HG03108 (cell line): ENCODE results near the gene KLHL40.

Source experiments
- ATAC-seq: cut with Tn5 transposase; IDR thresholded peaks from one replicate; pipeline ENCODE4 v1.9.1; 2021; ENCODE audit warnings: moderate library complexity; ENCODE audit not compliant: unreplicated experiment

The KLHL40 gene

DNA sequence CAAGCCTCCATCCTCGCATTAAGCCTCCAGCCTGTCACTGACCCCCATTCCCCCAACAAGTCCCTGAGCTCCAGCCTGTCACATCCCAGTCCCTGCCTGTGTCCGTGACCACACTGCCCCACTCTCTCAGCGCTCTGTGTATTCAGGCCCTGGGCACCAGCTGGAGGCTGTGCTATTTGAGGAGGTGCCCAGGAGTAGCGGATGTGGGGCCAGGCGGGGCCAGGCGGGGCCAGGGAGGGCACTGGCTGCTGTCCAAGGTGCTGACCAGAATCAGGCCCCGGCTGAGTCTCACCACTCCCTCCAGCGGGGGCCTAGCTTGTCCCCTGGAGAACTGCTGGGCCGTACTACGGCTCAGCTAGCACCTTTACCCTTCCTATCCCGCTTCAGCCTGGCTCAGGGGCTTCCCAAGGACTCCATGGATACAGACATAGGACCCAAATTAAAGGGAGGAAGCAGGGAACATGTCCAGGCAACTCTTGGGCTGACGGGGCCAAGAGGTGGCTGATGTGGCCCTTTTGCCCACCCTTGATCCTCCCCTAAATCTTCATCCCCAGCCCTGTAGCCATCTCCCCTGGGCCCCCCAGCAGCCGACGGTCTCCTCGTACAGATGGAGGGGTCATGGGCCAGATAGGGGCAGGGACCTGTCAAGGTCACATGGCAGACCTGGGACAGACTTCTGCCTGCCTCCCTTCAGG lies 16.2 kb downstream of the KLHL40 start:
- no peak for ATAC-seq

DNA sequence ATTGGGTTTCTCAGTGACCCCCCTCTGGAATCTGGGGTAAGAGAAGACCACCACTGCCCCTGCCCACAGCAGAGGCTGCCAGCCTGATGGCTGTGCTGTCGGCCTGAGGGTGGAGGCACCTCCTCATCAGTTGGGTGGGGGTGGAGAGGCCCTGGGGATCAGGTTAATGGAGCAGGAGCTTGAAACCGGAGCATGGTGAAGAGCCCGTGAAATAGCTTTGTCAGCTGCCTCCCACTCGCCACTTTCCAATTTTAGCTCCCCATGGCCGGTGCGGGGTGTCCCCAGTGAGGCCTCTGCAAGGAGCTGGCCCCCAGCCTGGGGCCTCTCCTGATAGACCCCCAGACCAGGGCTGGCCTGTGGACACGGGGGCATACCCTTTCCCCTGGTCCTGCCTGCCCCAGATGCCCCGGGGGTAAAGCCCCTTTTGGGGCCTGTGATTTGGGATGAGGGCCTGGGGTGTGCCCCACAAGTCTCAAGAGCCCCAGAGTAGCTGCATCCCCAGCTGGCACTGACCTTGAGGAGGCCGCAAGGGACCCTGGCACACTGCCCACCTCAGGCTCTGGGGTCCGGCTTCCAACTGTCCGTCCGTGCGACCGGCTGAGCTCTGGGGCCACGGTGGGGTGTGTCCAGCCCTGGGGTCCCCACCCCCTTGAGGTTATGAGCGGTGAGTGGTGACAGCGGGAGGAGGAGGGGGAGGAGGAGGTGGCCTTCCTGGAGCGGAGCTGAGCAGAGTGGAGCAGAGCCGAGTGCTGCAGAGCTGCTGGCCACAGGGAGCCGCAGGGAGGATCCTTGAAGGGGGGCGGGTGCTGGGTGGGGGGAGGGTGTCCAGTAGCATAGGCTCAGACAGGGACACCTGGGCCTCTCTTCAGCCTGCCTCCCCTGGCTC lies 17.0 kb downstream of the KLHL40 start, which contains the start of gene HHATL:
HHATL (minus strand) TSS at position 733 of the 886 bp plus-strand sequence. CDS start 1,972 bp downstream, outside the sequence.
- ATAC-seq, result no peak

DNA sequence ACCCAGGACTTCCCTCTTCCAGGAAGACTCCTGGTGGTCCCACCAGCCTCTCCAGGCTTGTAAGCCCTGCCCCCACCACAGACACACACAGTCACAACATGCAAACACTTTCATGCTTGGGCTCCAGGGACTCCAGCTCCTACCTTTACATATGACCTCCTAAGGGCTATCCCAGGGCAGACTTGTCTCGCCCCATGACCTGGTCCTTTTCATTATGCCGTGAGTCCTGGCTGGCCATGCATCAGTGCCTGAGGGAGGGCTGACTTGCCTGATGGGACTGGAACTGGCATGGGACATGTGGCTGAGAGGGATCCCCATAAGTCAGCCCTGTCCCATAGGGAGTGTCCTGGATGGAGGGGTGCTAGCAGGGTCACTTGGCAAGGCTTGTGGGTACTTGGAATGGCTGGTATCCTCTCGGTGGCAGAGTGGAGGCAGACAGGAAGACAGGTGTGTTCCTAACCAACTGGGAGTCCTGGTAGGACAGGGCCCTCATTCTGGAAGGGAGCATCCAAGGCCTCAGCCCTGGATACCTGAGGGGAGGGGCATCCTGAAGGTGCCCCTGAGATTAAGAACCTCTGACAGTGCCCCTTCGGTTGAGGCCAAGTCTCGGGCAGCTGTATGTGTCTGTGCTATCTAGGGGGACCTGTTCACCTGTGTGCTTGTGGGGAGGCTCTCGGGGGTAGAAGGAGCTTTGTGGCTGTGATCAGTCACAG lies 17.8 kb downstream of the KLHL40 start:
- no peak for ATAC-seq

DNA sequence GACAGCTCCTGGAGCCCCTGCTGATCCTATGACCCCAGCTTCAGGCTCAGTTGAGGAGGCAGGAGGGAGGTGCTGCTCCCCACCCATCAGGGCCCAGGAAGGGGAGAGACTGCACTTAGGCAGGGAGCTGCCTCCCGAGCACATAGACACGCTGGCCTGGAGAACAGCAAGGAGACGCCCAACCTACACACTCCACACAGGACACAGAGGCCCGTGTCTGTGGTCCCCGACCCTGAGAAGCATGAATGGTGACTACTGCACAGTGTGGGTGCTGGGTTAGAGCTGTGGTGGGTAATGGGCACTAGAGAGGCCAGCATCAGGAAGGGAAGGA lies 18.3 kb downstream of the KLHL40 start:
- ATAC-seq, result no peak

DNA sequence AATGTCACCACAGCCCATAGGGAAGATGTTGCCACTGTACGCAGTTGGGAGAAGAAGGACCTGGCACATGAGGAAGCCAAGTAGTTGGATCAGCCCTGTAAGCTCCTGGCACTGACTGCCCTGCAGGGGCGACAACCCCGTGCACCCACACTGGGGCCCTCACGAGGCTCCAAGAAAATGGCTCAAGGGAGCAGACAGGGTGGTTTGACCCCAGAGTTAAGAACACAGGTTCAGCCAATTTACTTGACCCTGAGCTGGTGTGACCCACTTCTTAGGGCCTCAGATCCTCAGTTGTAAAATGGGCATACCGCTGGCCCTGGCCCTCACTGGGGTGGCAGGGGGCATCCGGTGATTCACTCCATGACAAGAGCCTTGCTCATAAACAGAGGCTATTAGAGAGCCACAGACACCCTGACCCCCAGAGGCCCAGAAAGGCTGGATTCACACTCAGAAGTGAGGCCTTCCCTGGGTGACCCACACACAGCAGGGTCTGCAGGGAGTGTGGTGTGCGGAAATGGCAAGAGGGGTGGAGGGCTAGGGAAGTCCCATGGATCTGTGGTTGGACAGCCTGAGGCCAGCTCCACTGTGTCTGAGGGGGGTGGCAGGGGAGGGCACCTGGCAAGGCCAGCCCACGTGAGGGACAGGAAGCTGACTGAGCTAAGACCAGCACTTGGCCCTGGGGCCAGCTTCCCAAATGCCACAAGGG lies 19.0 kb downstream of the KLHL40 start:
- no peak for ATAC-seq

DNA sequence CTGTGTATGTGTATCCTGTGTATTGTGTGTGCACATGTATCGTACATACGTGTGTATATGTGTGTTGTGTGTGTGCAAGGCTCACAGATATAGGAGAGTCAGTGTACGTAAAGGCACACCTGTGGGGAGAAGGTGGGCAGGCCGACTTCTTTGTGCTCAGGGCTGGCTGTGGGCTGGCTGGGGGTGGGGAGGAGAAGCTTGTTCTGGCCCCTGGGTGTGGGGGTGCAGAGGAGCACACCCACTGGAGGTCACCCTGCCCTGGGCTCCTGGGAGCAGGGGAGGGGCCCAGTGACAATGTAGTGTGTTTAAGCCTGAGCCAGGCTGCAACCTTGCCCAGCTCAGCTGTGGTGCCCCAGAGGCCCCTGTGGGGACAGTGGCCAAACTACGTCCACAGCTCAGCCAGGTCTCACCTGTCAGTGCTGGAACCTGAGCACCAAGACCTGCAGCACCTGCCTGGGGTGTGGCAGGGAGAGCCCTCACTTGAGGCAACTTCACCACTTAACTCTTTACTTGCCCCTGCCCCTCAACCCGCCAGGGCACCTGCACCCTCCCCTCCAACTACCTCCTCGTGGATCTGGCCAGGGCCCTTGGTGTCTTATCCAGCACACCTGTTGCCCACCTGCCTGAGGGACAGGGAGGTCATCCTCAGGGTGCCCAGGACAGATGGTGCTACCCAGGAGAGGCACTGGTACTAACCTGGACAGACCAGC lies 19.9 kb downstream of the KLHL40 start:
- no peak for ATAC-seq

DNA sequence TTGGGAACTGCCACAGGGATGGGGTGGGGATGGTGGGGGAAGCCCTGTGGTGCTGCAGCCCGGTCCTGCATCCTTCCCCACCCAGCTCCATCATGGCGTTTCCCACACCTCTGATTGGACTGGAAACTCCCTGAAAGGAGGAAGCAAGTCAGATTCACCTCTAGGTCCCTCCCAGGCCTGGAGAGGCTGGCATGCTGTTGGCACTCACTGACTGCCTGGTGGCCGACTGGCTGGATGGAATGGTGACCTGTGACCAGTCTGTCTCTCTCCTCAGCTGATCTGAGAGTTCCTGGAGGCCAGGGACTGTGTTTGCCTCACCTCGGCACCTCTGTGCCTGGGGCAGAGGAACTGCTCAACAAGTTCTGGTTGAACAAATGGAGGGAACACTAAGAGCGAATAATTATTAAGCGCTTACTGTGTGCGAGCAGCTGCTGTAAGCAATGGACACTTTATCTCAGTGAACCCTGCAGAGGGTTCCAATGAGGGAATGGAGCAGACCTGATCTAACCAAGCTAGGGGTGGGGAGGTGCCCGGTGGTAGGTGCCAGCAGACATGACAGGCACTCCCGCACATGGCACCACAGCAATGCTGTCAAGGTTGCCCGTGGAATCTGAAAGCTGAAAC lies 20.7 kb downstream of the KLHL40 start:
- no peak for ATAC-seq

DNA sequence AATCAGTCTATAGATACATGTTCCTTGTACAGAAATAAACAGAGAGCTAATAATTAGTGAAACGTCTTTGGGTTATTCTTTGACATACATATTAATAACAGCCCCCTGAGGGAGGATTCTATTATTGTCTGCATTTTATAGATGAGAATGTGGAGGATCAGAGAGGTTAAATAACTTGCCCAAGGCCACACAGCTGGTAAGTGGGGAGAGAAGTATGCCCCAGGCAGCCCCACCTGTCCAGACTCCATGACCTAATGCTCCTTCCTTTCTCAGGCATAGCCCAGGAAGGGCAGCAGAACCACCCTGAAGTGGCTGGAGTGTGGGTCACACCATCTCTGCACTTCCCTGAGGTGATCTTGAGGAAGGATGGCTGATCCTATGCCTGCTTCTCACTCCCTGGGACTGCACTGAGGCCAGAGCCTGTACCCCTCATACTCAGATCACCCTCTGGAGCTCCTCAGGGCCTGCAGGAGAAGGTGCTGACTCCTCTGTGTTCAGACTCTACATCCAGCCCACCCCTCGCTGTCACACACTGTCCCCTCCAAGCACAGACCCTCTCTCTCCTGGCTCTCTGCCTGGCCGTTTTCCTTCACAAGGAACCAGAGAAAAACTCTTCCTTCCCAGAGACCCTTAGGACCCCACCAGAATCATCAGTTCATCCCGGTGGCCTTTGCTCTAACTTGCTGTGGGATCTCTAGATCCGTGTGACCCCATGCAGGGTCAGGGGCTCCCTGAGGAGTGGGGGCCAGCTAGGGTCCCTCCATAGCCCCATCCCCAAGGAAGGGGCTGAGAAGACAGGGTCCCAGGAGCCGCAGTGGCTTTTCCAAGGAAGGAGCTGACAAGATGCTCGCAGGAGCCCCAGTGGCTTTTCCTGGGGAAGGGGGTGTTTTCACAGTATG lies 21.6 kb downstream of the KLHL40 start:
- ATAC-seq, result no peak

DNA sequence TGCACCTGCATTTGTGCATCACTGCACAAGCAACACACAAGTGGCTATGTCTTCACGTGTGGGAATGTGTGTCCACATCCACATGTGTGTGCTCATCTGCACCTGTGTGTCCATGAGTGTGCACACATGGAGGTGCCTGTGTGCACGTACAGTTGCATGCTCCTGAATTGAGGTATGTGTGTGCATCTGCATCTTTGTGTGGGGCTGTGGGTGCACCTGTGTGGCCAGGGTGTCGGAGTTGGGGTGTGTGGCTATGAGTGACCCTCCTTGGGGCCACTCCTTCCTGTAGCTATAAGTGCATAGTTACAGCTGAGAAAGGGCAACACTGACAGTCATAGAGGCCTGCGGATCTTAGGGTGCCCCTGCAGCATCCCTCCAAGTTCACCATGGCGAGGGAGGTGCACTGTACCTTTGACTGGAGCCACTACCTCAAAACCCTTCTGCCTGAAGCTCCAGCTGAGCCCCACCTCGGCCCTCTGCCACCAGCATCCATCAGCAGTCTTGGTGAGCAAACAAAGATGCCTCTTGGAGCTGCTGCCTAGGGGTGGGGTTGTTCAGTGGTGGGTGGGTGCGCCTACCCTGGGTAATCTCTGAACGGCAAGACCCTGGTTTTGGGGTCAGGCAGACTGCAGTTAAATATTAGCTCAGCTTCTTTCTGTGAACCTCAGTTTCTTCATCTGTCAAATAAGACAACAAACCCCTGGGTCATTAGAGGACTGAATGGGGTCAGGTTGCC lies 22.5 kb downstream of the KLHL40 start:
- ATAC-seq, result no peak

DNA sequence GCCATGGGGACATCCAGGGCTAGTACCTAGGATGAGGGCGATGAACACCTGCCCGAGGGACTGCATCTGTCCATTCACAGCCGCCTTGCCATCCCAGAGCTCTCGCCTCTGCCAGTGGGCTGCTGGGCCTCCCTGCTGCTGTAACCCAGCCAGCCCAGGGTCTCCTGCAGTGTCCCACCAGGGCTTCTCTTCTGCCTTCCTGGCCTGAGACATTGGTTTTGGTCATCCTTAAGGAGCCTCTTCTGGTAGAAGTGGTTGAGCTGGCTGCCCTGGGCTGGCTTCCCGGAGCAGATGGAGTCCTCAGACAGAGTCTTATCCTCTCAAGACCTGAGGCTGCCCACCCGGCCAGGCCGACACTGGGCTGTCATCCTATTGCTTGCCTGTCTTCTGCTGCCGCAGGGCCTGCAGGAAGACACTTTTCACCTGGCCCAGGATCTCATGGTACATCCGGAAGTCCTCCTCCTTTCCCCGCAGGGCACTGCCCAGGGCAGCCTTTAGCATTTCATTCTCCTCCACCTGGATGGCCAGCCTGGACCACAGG lies 23.3 kb downstream of the KLHL40 start:
- ATAC-seq, result no peak

DNA sequence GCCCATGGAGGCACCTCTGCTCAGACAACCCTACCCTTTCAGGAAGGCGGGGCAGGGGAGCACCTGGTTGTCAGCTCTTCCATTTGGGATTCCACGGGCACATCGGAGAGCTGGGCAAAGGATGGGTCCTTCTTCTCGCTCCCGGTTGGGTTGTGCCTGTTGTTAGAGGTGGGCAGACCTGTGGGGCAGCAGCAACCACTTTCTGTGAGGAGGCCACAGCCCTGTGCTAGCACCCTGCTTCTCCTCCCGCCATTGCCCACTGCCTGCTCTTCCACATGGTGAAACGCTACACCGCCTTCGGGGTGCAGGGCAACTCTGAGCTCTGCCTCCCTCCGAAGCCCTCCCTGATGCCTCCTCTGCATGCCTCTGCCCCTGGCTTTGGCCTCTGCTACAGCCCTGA lies 24.3 kb downstream of the KLHL40 start:
- ATAC-seq, result no peak

DNA sequence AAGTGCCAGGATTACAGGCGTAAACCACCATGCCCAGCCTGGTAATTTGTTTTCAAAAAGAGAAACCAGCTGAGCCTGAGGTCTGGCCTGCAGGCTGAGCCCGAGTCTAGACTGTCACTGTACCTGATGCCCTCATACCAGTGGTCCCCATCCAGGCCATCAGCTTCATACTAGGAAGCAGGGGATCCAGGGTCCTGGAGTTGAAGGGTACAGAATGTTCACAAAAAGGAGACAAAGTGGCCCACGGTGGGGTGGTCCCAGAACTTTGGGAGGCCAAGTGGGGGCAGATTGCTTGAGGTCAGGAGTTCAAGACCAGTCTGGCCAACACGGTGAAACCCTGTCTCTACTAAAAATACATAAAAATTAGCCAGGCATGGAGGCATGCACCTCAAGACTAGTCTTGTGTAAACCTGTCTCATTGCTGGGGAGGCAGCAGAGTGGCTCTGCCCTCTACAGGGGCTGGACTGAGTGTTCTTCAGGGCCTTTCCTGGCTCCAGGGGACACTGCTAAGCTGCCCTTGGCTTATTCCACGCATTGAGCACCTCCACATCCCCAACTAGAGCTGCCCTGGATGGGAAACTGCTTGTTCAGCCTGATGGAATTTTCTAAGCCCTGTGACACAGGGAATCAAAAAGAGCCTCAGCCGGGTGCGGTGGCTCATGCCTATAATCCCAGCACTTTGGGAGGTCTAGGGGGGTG lies 25.1 kb downstream of the KLHL40 start:
- no peak for ATAC-seq

DNA sequence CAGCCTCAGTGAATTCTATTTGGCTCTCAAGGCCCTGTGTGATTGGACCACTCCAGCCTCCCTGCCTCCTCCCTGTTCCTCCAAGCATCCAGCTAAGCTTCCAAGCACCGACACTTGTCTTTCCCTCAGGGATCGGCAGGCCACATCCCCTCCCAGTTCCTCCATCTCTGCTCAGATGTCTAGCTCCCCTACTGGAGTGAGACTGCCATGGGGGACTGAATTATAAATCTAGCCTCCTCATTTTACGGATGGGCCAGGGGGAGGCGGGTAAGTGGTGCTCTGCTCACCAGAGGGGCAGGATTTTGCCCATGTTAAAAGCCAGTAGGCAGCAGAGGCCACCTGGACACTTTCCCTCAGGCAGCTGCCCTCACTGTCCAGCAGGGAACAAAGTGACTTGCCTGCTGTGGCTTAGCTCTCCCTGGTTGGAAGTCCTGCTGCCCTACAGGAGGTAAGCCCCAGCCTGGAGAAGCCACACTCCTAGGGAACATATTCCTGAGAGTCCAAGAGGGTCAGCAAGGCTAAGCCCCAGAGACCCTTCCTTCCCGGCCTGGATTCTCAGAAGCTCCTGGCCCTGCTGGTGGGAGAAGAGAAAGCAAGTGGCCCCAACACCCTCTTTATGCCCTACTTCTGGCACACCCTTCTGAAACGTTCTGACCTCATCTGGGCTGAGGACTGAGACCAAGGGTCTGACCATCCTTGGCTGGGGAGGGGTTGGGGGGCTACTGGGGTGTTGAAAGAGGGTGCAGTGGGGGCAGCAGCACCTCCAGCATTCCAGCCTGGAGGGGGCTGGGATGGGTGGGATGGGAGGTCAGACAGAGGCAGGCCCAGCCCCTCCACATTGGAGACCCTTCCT lies 26.4 kb downstream of the KLHL40 start:
- ATAC-seq, result no peak

DNA sequence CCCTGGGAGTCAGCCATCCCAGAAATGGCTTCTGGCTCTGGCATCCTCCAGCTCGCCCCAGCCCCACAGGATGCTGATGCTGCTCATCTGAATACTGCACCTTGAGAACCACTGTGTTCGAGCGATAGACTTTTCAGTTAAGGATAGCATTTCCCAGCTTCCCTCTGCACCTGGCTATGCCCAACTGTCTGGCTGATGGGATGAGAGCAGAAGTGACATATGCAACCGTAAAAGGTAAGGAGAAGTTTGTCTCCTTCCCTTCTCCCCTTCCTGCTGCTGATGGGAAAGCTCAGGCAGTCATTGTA lies 27.0 kb downstream of the KLHL40 start:
- no peak for ATAC-seq

DNA sequence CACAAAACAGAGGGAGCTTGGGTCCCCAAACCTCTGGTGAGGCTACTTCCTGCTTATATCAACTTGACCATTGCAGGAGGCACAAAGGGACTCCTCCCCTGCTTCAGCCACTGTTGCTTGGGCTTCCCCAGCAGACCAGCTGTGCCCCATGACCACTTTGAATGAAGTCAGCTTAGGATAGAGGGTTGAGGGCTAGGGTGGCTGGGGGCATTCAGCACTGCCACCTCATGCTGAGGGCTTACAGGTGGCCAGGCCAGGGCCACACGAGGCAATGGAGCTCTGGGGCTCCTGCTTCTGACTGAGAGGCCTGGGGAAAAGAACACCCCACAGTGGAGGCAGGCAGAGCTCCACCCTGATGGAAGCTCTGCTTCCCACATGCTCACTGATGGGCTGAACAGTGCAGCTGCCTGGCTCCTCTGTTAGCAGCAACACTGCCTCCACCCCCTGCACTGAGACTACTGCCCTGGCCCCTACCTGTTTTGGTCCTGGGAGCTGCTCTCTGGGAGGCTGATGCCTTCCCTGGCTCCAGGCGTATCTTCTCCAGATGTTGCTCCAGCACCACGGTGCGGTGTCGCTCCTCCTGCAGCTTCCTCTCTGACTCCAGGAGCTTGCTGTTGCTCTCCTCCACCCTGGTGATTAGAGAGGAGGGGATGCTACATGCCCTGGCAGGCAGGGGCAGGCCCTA lies 27.5 kb downstream of the KLHL40 start:
- no peak for ATAC-seq

DNA sequence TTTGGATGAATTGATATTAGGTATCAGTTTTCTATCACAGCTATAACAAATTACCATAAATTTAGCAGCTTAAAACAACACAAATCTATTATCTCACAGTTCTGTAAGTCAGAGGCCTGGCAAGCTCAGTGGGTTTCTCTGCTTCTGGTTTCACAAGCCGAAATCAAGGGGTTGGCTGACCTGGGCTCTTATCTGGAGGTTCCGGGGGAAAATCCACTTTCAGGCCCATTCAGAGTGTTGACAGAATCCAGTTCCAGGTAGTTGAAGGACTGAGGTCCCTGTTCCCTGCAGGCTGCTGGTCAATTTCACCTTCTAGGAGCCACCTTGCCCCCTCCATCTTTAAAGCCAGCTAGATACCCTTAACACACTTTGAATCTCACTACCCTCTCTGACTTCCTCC lies 28.4 kb downstream of the KLHL40 start:
- ATAC-seq, result no peak
